RWPE1 (cell line): ENCODE results near the gene UGT1A6.

ENCODE experiments used
- CTCF ChIA-PET: fragments of 350-600 bp; sonication (Branson Sonifier 250); formaldehyde crosslinking; extraction: SDS; loops from one replicate; lab custom pipeline; 2021; lab: Yijun Ruan, JAX
- POLR2A ChIA-PET: fragments of 400-600 bp; formaldehyde crosslinking; extraction: SDS; loops from one replicate; lab custom pipeline; 2020; ENCODE audit warnings: antibody characterized with exemption; ENCODE audit not compliant: low non-redundant PET; lab: Yijun Ruan, JAX
- DNase-seq: peaks from one replicate; pipeline ENCODE4 v3.0.0; 2012; ENCODE audit warnings: low spot score
- H3K27ac ChIP-seq: fragments of 450-650 bp; 2 replicates; pipeline ENCODE4 v1.5.1; 2017
- TF ChIP-seq, protein P1 (sequence below): fragments of 450-650 bp; conservative IDR thresholded peaks from 2 replicates; pipeline ENCODE4 v1.5.1; 2017; ENCODE audit warnings: low read depth, mild to moderate bottlenecking

The UGT1A6 gene

DNA sequence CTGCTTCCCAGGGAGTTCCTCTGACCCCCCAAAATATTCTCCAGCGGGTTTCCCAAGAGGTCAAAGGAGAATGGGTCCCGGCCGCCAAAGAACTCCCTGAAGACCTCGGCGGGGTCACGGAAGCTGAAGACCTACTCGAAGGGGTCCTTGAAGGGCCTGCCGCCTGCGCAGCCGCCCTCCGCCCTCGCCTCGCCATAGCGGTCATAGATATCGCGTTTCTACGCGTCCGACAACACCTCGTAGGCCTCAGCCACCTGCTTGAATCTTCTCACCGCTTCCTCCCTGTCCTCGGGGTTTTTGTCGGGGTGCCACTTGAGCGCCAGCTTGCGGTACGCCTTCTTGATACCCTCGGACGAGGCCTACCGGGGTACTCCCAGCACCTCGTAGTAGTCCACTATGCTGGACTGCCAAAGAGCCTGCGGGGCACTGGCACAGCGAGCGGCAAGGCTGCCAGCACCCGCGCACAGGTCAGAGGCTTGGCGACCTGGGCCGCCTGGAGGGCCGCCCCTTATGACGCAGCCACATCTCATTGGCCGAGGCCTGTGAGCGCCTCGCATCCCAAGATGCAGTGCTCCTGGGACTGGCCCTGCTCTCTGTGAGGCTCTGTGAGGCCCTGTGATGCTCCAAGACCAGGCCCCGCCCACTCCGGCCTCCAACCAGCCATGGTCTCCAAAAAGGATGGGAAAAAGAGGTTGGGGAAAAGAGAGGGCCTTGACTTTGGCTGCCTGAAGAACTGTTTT, 62.4 kb downstream of the UGT1A6 start:
- ChIA-PET CTCF (no interaction called here), POLR2A (no interaction called here)
- H3K27ac ChIP-seq: no peak overlapping the region
- TF ChIP-seq, protein P1, sequence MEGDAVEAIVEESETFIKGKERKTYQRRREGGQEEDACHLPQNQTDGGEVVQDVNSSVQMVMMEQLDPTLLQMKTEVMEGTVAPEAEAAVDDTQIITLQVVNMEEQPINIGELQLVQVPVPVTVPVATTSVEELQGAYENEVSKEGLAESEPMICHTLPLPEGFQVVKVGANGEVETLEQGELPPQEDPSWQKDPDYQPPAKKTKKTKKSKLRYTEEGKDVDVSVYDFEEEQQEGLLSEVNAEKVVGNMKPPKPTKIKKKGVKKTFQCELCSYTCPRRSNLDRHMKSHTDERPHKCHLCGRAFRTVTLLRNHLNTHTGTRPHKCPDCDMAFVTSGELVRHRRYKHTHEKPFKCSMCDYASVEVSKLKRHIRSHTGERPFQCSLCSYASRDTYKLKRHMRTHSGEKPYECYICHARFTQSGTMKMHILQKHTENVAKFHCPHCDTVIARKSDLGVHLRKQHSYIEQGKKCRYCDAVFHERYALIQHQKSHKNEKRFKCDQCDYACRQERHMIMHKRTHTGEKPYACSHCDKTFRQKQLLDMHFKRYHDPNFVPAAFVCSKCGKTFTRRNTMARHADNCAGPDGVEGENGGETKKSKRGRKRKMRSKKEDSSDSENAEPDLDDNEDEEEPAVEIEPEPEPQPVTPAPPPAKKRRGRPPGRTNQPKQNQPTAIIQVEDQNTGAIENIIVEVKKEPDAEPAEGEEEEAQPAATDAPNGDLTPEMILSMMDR: no peak
- no peak for DNase-seq

- TF ChIP-seq, protein P1: no peak
- H3K27ac ChIP-seq: no peak overlapping the region
- no peak for DNase-seq
- CTCF ChIA-PET: no interaction called here
- POLR2A ChIA-PET: no interaction called here
These were observed 63.9 kb downstream of the UGT1A6 start for GRCh38 chr2:233756429-233757081.

DNA sequence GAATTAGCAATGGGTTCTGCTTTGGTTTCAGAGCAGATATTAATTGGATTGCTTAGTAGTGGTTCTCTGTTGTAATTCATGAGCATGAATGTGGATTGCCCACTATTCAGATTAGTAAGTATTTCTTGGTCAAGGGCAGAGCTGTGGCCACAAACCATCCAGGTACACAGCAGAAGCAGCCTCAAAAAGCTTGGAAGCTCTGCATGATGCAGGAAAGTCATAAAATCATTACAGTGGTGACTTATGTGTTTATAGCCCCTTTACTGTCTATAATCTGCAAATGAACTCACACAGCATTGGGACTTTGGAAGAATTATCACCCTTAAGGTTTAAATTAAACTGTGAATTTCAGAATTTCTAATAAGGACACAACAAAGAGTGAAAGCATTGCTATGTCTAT, 65.5 kb downstream of the UGT1A6 start:
- POLR2A ChIA-PET: no interaction called here
- H3K27ac ChIP-seq: no peak overlapping the region
- no peak for DNase-seq
- CTCF ChIA-PET: interaction anchor here (0.7 kb wide), 1 partner anchor 292 kb away, joined by 3 read pairs; no protein-coding TSS in a partner anchor
- TF ChIP-seq, protein P1: no peak

- POLR2A ChIA-PET: no interaction called here
These were observed 66.2 kb downstream of the UGT1A6 start for GRCh38 chr2:233758849-233759248.

GRCh38 chr2:233760043-233760442, 67.4 kb downstream of the UGT1A6 start, which contains the start of gene UGT1A1:
Gene UGT1A1, plus strand, starts transcription at chr2:233760270. Its CDS starts 18 bp downstream, at chr2:233760288.
- DNase-seq: no peak
- POLR2A ChIA-PET: no interaction called here
- TF ChIP-seq, protein P1: no peak
- CTCF ChIA-PET: no interaction called here
- no peak within 1 kb of the TSS for H3K27ac ChIP-seq

More at GRCh38 chr2:233758849-233759248, 66.2 kb downstream of the UGT1A6 start:
- no peak for DNase-seq
- H3K27ac ChIP-seq: no peak overlapping the region
- CTCF ChIA-PET: no interaction called here
- TF ChIP-seq, protein P1: no peak

DNA sequence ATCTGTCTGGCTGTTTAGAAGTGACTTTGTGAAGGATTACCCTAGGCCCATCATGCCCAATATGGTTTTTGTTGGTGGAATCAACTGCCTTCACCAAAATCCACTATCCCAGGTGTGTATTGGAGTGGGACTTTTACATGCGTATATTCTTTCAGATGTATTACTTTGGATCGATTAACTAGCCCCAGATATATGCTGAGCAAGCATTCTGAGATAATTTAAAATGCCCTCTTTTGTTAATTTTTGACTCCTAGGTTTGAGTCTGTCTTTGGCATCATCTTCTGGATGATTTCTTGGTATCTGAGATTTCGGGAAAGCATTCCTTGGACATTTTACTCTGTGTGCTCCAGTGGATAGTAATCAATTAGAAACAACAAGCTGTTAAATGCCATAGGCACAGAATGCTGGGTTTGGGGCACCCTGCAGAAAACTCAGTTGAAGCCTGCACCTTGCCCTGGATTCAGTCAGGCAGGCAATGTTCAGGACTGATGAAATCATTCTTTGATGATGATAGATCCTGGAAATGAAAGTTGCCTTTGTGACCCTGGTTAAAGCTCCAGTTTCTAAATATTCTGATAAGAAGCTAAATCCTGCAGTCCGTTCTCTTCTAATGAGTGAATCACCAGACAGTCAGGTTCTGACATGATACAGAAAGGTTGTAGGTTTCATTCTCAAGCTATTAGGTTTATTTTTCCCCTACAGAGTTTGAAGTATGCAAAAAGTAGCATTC, 68.5 kb downstream of the UGT1A6 start:
- ChIA-PET CTCF (interaction anchor here (0.7 kb wide), 1 partner anchor 10 kb away, joined by 3 read pairs; no protein-coding TSS in a partner anchor), POLR2A (no interaction called here)
- no peak overlapping the region for H3K27ac ChIP-seq
- TF ChIP-seq, protein P1: no peak
- peak; percentile 48 for DNase-seq
